Stimulated activated memory B cell treated with anti-CD40 and anti-IgM and Interleukin-4, amounts not matched to agents 10 μg/mL and 1 μg/mL and 100 μg/mL, for 72 hours (primary cell): ENCODE data around the gene VTA1.
"Not testable (repeated sequence)": the region's sequence is repeated elsewhere in the genome, so short reads cannot be mapped to it uniquely, and the experiment has no call there.

Experiments used
- ATAC-seq: fragments of 150-1000 bp; cut with Tn5 transposase; 2 replicates; pipeline ENCODE4 v1.10.0; 2021
- H3K27ac Mint-ChIP-seq: one replicate; pipeline ENCODE4 v1.8.0; 2022; ENCODE audit warnings: mild to moderate bottlenecking, mixed read lengths
- H3K27me3 Mint-ChIP-seq: one replicate; pipeline ENCODE4 v1.8.0; 2022; ENCODE audit warnings: mixed read lengths
- H3K36me3 Mint-ChIP-seq: one replicate; pipeline ENCODE4 v1.8.0; 2022; ENCODE audit warnings: mixed read lengths
- H3K4me1 Mint-ChIP-seq: one replicate; pipeline ENCODE4 v1.8.0; 2022; ENCODE audit warnings: mixed read lengths
- H3K4me3 Mint-ChIP-seq: one replicate; pipeline ENCODE4 v1.8.0; 2022; ENCODE audit warnings: mild to moderate bottlenecking, moderate library complexity, mixed read lengths
- H3K9me3 Mint-ChIP-seq: one replicate; pipeline ENCODE4 v1.8.0; 2022; ENCODE audit warnings: mixed read lengths

Gene VTA1, protein sequence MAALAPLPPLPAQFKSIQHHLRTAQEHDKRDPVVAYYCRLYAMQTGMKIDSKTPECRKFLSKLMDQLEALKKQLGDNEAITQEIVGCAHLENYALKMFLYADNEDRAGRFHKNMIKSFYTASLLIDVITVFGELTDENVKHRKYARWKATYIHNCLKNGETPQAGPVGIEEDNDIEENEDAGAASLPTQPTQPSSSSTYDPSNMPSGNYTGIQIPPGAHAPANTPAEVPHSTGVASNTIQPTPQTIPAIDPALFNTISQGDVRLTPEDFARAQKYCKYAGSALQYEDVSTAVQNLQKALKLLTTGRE

DNA sequence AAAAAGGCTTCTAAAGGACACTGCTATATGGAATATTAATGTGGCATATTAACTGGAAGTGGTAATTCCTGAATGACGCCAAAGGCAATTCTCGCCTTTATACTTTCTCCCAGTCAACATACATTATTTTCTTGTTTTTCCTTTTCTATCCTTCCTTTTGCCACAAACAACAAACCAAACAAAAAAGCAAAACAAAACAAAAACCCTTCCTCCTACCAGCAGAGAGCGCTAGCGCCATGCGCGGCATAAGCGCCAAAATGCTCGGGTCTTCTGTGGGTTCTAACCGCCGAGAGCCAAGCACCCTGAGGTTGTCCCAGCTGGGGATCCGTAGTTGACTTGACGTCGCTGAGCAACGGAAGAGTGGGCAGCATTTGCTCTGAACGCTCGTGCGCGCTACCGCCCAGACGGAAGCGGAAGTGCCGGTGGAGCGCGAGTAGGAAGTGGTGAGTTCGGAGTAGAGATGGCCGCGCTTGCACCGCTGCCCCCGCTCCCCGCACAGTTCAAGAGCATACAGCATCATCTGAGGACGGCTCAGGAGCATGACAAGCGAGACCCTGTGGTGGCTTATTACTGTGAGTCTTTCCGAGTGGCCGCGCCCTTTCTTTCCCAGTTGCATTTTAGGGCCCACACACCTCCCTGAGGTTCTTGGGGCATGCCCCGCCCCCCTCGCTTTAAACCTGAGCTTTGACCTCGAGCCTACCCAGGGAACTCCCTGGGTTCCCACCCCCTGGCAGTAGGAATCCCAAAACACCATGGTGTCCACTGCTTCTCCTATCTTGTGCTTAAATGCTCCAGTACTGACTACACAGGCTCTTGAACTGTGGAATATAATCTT is at the start of gene VTA1, which contains the start of gene NMBR:
TSS of gene VTA1 (plus strand) at position 436 of the 835 bp plus-strand sequence. CDS start at position 461, 25 bp downstream.
TSS of gene NMBR (minus strand) at position 295 of the 835 bp plus-strand sequence. CDS start 58,464 bp downstream, outside the sequence.
- Mint-ChIP-seq H3K27me3 (no peaks in the 10 kb centered on the region), H3K4me1 (peaks cover 59% of the 10 kb centered on the region)

DNA sequence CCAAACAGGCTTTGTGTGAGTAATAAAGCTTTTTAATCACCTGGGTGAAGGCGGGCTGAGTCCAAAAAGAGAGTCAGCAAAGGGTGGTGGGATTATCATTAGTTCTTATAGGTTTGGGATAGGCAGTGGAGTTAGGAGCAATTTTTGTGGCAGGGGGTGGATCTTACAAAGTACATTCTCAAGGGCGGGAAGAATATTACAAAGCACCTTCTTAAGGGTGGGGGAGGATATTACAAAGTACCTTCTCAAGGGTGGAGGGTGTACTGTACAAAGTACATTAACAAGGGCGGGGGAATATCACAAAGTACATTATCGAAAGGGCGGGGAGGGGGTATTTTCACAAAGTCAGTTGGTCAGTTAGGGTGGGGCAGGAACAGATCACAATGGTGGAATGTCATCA is 42.2 kb upstream of the VTA1 start:
- H3K27ac Mint-ChIP-seq, ATAC-seq, H3K27me3 Mint-ChIP-seq, H3K36me3 Mint-ChIP-seq, H3K9me3 Mint-ChIP-seq, H3K4me1 Mint-ChIP-seq, H3K4me3 Mint-ChIP-seq: not testable (repeated sequence)

More for the DNA sequence above, at the start of gene VTA1, which contains the start of gene NMBR:
- peaks cover 13% of the 10 kb centered on the region for H3K36me3 Mint-ChIP-seq
- H3K9me3 Mint-ChIP-seq: no peaks in the 10 kb centered on the region
- peak within 1 kb of the TSS; percentile 67 for H3K27ac Mint-ChIP-seq
- H3K4me3 Mint-ChIP-seq: peak within 1 kb of the TSS; percentile 81
- peak; percentile 99 for ATAC-seq

DNA sequence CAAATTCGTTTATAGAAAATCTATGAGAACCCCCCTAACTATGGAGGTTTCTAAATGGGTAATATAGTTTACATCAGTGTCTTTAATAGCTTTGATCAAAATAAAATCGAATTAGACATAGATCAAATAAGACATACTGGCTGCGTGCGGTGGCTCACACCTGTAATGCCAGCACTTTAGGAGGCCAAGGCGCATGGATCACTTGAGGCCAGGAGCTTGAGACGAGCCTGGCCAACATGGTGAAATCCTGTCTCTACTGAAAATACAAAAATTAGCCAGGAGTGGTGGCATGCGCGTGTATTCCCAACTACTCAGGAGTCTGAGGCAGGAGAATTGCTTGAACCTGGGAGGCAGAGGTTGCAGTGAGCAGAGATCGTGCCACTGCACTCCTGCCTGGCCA is 36.2 kb upstream of the VTA1 start:
- H3K4me3 Mint-ChIP-seq, H3K9me3 Mint-ChIP-seq, ATAC-seq, H3K36me3 Mint-ChIP-seq, H3K27me3 Mint-ChIP-seq, H3K4me1 Mint-ChIP-seq, H3K27ac Mint-ChIP-seq: not testable (repeated sequence)

DNA sequence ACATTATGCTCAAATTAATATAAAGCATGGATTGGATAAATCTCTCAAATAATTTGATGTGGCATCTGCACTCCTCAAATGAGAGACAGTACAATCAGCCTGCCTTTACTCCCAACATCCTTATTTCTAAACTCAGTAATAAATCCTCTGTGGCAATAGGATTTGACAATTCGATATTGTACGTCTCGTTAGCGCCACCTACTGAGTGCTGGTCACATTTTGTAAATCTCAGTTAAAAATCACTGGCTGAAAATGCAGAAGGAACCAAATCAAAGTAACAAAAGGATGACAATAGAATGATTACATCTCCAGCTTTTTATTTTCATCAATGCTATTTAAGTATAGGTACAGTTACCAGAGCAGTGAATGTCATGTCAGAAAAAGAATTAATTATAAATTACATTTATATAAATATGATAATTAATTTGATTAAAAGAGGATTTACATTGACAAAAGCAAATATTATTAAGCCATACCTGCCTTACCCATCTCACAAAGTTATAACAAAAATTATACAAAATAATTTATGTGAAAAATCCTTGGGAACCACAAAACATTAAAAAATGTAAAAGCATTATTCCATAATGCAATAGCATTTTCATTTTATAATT is 34.5 kb upstream of the VTA1 start:
- H3K4me1 Mint-ChIP-seq: no peaks in the 10 kb centered on the region
- H3K9me3 Mint-ChIP-seq: no peaks in the 10 kb centered on the region
- no peak overlapping the region for H3K4me3 Mint-ChIP-seq
- no peak for ATAC-seq
- no peaks in the 10 kb centered on the region for H3K36me3 Mint-ChIP-seq
- H3K27me3 Mint-ChIP-seq: no peaks in the 10 kb centered on the region
- no peak overlapping the region for H3K27ac Mint-ChIP-seq

DNA sequence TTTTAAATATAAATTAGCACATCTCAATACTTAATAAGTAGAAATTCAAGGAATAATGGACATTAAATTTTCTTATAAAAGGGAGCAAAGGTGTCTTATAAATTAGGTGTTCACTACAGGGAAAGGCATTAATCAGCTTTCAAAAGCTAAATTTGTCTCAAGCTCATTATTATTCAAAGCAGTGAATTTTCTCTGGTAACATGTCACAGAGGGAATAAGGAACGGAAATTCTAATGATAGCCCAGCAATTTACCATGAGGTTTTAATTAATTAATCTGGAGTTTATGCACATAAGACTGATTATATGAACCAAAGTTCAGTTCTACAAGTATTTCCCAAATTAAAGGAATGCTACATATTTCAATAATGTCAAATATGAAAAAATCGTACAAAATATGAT is 29.7 kb upstream of the VTA1 start:
- Mint-ChIP-seq H3K27me3 (peaks cover 8% of the 10 kb centered on the region), H3K27ac (no peak overlapping the region), H3K4me3 (no peak overlapping the region), H3K4me1 (no peaks in the 10 kb centered on the region), H3K9me3 (no peaks in the 10 kb centered on the region), H3K36me3 (no peaks in the 10 kb centered on the region)
- ATAC-seq: no peak

DNA sequence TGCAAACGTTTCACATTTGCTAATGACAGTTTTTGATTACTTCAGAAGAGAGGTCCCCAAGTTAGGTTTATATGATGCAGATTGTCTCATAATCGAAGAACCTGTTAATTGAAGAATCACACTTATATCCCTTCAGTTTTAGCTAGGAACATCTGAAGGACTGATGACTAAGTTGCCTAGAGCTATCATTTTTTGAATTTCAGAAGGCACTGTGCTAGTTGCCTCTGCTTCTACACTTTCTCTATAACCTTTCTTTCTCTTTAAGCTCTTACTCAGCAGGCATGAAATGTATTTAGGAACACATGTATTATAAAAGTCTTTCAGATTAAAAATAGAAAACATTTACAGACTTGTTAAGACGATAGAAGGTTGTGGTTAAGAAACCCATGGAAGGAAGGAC is 28.7 kb upstream of the VTA1 start:
- no peak for ATAC-seq
- Mint-ChIP-seq H3K4me1 (no peaks in the 10 kb centered on the region), H3K36me3 (no peaks in the 10 kb centered on the region), H3K27ac (no peak overlapping the region), H3K27me3 (peaks cover 8% of the 10 kb centered on the region), H3K9me3 (no peaks in the 10 kb centered on the region), H3K4me3 (no peak overlapping the region)

DNA sequence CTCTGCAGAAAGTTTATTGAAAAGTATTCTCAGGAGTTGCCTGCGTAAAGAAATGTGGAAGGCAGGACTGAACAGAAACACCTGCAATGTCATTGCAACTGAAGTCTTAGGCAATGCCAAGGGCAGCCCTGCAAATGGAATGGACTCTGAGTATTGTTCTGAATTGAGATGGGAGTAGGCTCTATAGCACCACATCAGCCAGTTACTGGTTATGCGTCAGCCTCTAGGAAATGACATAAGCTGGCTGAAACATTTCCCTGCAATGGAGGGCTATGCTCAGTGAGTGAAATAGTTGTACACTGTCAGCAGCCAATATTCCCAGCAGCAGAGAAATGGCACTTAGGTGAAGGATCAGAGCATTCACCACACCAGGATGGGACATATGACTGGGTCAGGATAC is 28.1 kb upstream of the VTA1 start:
- no peak overlapping the region for H3K27ac Mint-ChIP-seq
- peaks cover 8% of the 10 kb centered on the region for H3K27me3 Mint-ChIP-seq
- H3K4me3 Mint-ChIP-seq: no peak overlapping the region
- no peak for ATAC-seq
- no peaks in the 10 kb centered on the region for H3K4me1 Mint-ChIP-seq
- H3K36me3 Mint-ChIP-seq: no peaks in the 10 kb centered on the region
- H3K9me3 Mint-ChIP-seq: no peaks in the 10 kb centered on the region

DNA sequence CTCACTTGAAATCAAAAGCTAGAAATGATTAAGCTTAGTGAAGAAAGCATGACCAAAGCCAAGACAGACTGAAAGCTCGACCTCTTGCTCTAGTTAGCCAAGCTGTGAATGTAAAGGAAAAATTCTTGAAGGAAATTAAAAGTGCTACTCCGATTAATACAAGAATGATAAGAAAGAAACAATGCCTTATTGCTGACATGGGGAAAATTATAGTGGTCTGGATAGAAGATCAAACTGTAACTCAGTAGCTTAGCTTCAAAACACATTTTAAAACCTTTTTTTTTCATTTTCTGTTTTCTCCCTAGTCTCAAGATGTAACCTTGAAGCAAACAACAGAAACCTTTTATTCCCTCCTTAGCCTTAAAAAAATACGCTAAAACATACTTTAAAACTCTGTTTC is 25.7 kb upstream of the VTA1 start:
- Mint-ChIP-seq H3K27me3 (peaks cover 8% of the 10 kb centered on the region), H3K4me1 (no peaks in the 10 kb centered on the region), H3K36me3 (no peaks in the 10 kb centered on the region), H3K9me3 (no peaks in the 10 kb centered on the region), H3K27ac (no peak overlapping the region), H3K4me3 (no peak overlapping the region)
- no peak for ATAC-seq

DNA sequence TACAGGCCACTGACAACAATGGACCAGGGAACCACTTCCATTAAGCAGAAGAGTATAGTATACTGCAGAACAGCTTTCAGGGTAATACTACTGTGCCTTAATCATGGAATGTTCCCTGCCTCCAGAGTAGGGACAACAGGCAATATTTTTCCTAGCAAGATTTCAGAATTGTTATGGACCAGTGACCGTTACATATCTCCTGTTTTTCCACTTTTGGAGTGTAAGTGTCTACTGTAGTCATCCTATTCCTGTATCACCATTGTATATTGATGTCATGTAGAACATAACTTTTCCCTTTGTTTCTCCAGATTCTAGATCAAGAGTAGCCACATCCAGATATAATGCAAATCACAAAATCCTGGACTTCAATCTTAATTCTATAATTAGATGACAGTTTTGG is 16.2 kb upstream of the VTA1 start:
- Mint-ChIP-seq H3K27ac (no peak overlapping the region), H3K27me3 (peaks cover 33% of the 10 kb centered on the region), H3K4me3 (no peak overlapping the region), H3K4me1 (no peaks in the 10 kb centered on the region), H3K9me3 (no peaks in the 10 kb centered on the region), H3K36me3 (no peaks in the 10 kb centered on the region)
- no peak for ATAC-seq

DNA sequence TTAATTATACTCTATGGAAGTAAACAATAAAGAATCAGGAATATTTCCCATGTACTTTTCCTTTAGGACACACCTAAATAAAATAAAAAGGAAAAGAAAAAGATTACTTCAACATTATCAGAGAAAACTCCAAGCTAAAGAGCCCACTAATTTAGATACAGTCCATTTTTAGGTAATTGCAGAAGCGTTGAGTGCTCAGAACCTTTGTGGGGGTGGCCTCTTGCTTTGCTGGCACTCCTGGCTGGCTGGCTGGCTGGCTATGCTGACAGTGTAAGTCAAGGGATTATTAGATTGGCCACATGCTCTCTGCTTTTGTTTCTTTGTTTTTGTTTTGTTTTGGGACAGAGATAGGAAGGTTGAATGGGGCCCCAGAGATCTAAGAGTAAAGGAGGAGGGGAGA is 14.4 kb upstream of the VTA1 start, which contains the start of gene GJE1:
TSS of gene GJE1 (plus strand) at position 301 of the 400 bp plus-strand sequence. CDS start 234 bp downstream, outside the sequence.
- Mint-ChIP-seq H3K27ac (no peak within 1 kb of the TSS), H3K27me3 (peaks cover 33% of the 10 kb centered on the region), H3K9me3 (no peaks in the 10 kb centered on the region), H3K36me3 (no peaks in the 10 kb centered on the region), H3K4me1 (no peaks in the 10 kb centered on the region), H3K4me3 (no peak within 1 kb of the TSS)
- no peak for ATAC-seq

DNA sequence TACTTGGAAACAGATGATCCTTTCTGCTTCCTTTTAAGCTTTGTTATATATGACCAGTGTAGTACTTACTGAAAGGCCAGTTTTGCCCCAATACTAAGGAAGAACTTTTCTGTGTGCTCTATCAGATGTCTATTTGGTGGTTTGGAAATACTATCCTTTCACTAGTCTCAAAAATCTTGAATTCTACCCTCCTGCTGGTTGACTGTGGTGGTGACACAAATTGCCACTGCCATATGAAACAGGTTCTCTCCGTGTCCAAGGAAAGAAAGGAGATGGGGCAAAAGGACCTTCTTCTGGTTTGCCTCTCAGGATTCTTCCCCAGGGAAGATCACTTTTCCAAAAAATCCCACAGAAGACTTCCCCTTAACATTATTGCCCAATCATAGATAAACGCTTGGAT is 8.2 kb upstream of the VTA1 start:
- H3K4me1 Mint-ChIP-seq: no peaks in the 10 kb centered on the region
- H3K36me3 Mint-ChIP-seq: no peaks in the 10 kb centered on the region
- no peak for ATAC-seq
- no peak overlapping the region for H3K4me3 Mint-ChIP-seq
- no peaks in the 10 kb centered on the region for H3K9me3 Mint-ChIP-seq
- no peaks in the 10 kb centered on the region for H3K27me3 Mint-ChIP-seq
- no peak overlapping the region for H3K27ac Mint-ChIP-seq

DNA sequence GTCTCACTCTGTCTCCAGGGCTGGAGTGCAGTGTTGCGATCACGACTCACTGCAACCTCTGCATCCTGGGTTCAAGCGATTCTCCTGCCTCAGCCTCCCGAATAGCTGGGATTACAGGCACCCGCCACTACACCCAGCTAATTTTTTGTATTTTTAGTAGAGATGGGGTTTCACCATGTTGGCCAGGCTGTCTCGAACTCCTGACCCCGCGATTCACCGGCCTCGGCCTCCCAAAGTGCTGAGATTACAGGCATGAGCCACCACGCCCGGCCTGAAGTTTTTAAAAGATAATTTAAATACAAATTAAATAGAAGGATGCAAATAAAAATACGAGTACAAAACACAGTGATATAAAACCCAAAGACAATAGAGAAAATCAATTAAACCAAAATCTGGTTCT is 5.5 kb upstream of the VTA1 start:
- not testable (repeated sequence) for H3K4me3 Mint-ChIP-seq, H3K27me3 Mint-ChIP-seq, H3K36me3 Mint-ChIP-seq, ATAC-seq, H3K9me3 Mint-ChIP-seq, H3K27ac Mint-ChIP-seq
- peaks cover 11% of the 10 kb centered on the region for H3K4me1 Mint-ChIP-seq

DNA sequence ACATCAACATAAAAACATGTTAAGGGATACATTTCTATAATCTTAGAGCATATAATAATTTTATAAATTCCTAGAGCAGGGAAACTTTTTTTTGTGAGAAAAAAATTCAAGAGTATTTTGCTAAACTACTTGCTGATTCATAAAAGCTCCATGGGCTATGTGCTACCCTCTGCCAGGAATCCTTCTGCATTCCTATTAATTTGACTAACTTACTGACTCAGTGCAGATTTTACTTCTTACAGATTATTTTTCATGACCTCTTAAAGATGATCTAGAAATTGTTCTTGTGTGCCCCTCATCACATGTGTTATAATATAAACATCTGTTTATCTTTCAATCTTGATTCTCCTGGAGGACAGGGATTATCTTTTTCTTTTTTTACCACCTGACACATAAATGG is 5.7 kb downstream of the VTA1 start:
- Mint-ChIP-seq H3K27ac (no peak overlapping the region), H3K4me3 (no peak overlapping the region)

DNA sequence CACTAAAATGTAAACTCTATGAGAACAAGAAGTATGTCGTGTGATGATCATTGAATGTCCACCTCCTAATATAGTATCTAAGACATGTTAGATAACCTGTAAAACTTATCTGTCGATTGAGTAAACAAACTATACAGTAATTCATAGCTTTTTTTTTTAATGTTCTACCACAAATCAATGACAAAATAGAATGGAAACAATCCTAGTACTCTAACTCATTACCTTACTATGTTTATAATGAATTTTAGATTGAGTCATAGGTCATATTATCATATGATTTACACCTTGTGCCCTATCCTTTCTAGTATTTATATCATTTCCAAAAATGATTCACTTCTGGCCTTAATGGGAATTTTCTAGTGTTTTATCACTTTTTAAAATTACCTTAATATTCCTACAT is 6.1 kb downstream of the VTA1 start:
- no peak for ATAC-seq
- no peak overlapping the region for H3K4me3 Mint-ChIP-seq
- H3K4me1 Mint-ChIP-seq: peaks cover 64% of the 10 kb centered on the region
- H3K27me3 Mint-ChIP-seq: no peaks in the 10 kb centered on the region
- H3K27ac Mint-ChIP-seq: no peak overlapping the region
- H3K9me3 Mint-ChIP-seq: no peaks in the 10 kb centered on the region
- H3K36me3 Mint-ChIP-seq: peaks cover 13% of the 10 kb centered on the region

More for the DNA sequence above, 5.7 kb downstream of the VTA1 start:
- no peak for ATAC-seq
- Mint-ChIP-seq H3K9me3 (no peaks in the 10 kb centered on the region), H3K27me3 (no peaks in the 10 kb centered on the region), H3K4me1 (peaks cover 69% of the 10 kb centered on the region), H3K36me3 (peaks cover 13% of the 10 kb centered on the region)

DNA sequence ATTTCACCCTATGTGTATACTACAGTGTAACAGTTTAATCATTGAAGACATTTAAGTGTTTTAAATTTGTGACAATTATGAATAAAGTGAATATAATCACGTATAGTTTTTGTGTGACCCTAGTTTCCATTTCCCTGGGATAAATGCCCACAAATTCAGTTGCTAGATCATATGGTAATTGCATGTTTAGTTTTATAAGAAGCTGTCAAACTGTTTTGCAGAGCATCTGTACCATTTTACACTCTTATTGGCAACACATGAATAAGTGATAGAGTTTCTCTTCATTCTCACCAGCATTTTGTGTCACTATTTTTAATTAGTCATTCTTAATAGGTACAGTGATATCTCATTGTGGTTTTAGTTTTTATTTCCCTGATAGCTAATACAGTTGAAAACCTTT is 7.3 kb downstream of the VTA1 start:
- ATAC-seq: no peak
- H3K27me3 Mint-ChIP-seq: no peaks in the 10 kb centered on the region
- no peak overlapping the region for H3K27ac Mint-ChIP-seq
- peaks cover 59% of the 10 kb centered on the region for H3K4me1 Mint-ChIP-seq
- peaks cover 13% of the 10 kb centered on the region for H3K36me3 Mint-ChIP-seq
- H3K9me3 Mint-ChIP-seq: no peaks in the 10 kb centered on the region
- no peak overlapping the region for H3K4me3 Mint-ChIP-seq
